H1 (cell line): ENCODE data around the gene CCDC88A. TPM values are rescaled to one million over a fixed set of nuclear protein-coding genes. Genes with fewer than 3 reads are reported as not detected.

Source experiments
- CTCF ChIA-PET: fragments of 300-600 bp; sonication (Branson Sonifier 250); formaldehyde crosslinking; loops from one replicate; lab custom pipeline; 2021; ENCODE audit not compliant: partially characterized antibody; lab: Charles Lee
- POLR2A ChIA-PET: fragments of 300-600 bp; sonication (Branson Sonifier 250); formaldehyde crosslinking; loops from one replicate; lab custom pipeline; 2021; ENCODE audit warnings: inconsistent platforms; ENCODE audit not compliant: partially characterized antibody; lab: Charles Lee
- DNase-seq, 2 experiments: peaks; one replicate each; pipeline versions ENCODE4 v3.0.0 to v3.0.0-alpha.2; 2010 to 2022; ENCODE audit warnings: low spot score in 2 of 2, low read depth in 1 of 2, mixed read lengths in 1 of 2
- FAIRE-seq: peaks from 2 replicates; lab custom pipeline; 2011; peaks lifted over from hg19 to GRCh38; lab: Jason Lieb, UNC
- H2AFZ ChIP-seq: 2 replicates; pipeline ENCODE4 v1.8.1; 2012; ENCODE audit warnings: low read length, inconsistent platforms
- H2AK5ac ChIP-seq: 2 replicates; pipeline ENCODE4 v1.6.1; 2013; ENCODE audit warnings: low read depth, low read length
- H2BK120ac ChIP-seq: replicated peaks from 2 replicates; pipeline ENCODE3; 2013; ENCODE audit warnings: low read depth, low read length, inconsistent platforms
- H2BK12ac ChIP-seq: 2 replicates; pipeline ENCODE4 v1.6.1; 2013; ENCODE audit warnings: low read depth, low read length
- H2BK15ac ChIP-seq: 2 replicates; pipeline ENCODE4 v1.6.1; 2013; ENCODE audit warnings: low read length
- H2BK20ac ChIP-seq: 2 replicates; pipeline ENCODE4 v1.6.1; 2013; ENCODE audit warnings: low read length
- H2BK5ac ChIP-seq: 2 replicates; pipeline ENCODE4 v1.6.1; 2013; ENCODE audit warnings: low read depth, low read length
- H3K14ac ChIP-seq: 2 replicates; pipeline ENCODE4 v1.6.1; 2013; ENCODE audit warnings: inconsistent platforms; ENCODE audit not compliant: insufficient read length
- H3K18ac ChIP-seq: 2 replicates; pipeline ENCODE4 v1.6.1; 2013; ENCODE audit warnings: low read length; ENCODE audit errors: extremely low read depth
- H3K23ac ChIP-seq: 2 replicates; pipeline ENCODE4 v1.6.1; 2013; ENCODE audit warnings: inconsistent platforms; ENCODE audit not compliant: insufficient read length
- H3K23me2 ChIP-seq: 2 replicates; pipeline ENCODE4 v1.6.1; 2013; ENCODE audit warnings: low read depth, low read length
- H3K27ac ChIP-seq: 2 replicates; pipeline ENCODE4 v1.6.1; 2011; ENCODE audit warnings: low read depth, low read length, inconsistent platforms
- H3K27me3 ChIP-seq, 4 experiments: replicated peaks in 1 of 4; 1 replicate in 1 of 4; 2 replicates in 3 of 4; pipeline versions ENCODE4 v1.6.1 to v1.8.1; 2011 to 2013; ENCODE audit warnings: low read length in 3 of 4, mild to moderate bottlenecking in 3 of 4, inconsistent platforms in 2 of 4, mixed read lengths in 2 of 4, moderate library complexity in 1 of 4; ENCODE audit not compliant: control insufficient read depth in 3 of 4, insufficient read depth in 3 of 4; ENCODE audit errors: extremely low read depth in 1 of 4
- H3K36me3 ChIP-seq, 4 experiments: 2 replicates each; pipeline versions ENCODE4 v1.6.1 to v1.8.1; 2011 to 2013; ENCODE audit warnings: mild to moderate bottlenecking in 4 of 4, low read length in 3 of 4, moderate library complexity in 2 of 4, control low read depth in 1 of 4, inconsistent platforms in 1 of 4; ENCODE audit not compliant: insufficient read depth in 4 of 4, control insufficient read depth in 2 of 4
- H3K4ac ChIP-seq: replicated peaks from 2 replicates; pipeline ENCODE3; 2013; ENCODE audit warnings: low read length, low read depth, mixed read lengths, inconsistent platforms; ENCODE audit not compliant: insufficient read length
- H3K4me1 ChIP-seq, 4 experiments: replicated peaks in 1 of 4; 1 replicate in 1 of 4; 2 replicates in 3 of 4; pipeline versions ENCODE4 v1.6.1 to v1.8.1; 2011 to 2013; ENCODE audit warnings: low read length in 3 of 4, inconsistent platforms in 2 of 4, mixed read lengths in 1 of 4; ENCODE audit not compliant: insufficient read depth in 4 of 4, control insufficient read depth in 3 of 4
- H3K4me2 ChIP-seq, 2 experiments: 2 replicates each; pipeline versions ENCODE4 v1.6.1 to v1.8.1; 2011 to 2013; ENCODE audit warnings: low read depth in 2 of 2, low read length in 2 of 2, control low read depth in 1 of 2, inconsistent platforms in 1 of 2, mild to moderate bottlenecking in 1 of 2; ENCODE audit not compliant: insufficient read depth in 1 of 2
- H3K4me3 ChIP-seq, 4 experiments: fragments of 200-600, 300-600 bp in 1 of 4; sonication (generic), shearing (Covaris generic), sonication (Bioruptor Twin) in 1 of 4; 2 replicates each; pipeline versions ENCODE4 v1.5.1 to v1.8.1; 2011 to 2016; ENCODE audit warnings: low read length in 4 of 4, low read depth in 3 of 4, control low read depth in 2 of 4, inconsistent platforms in 2 of 4, mild to moderate bottlenecking in 2 of 4, mixed read lengths in 1 of 4, moderate library complexity in 1 of 4; ENCODE audit not compliant: insufficient read depth in 2 of 4; ENCODE audit errors: extremely low read depth in 1 of 4
- H3K56ac ChIP-seq: replicated peaks from 2 replicates; pipeline ENCODE3; 2013; ENCODE audit warnings: low read depth, mild to moderate bottlenecking, mixed read lengths, low read length, inconsistent platforms; ENCODE audit not compliant: insufficient read length
- H3K79me1 ChIP-seq: 2 replicates; pipeline ENCODE4 v1.6.1; 2013; ENCODE audit warnings: low read depth, low read length, control low read depth
- H3K79me2 ChIP-seq, 2 experiments: 2 replicates each; pipeline versions ENCODE4 v1.6.1 to v1.8.1; 2012 to 2013; ENCODE audit warnings: low read length in 2 of 2, mild to moderate bottlenecking in 2 of 2, inconsistent platforms in 1 of 2; ENCODE audit not compliant: insufficient read depth in 2 of 2, control insufficient read depth in 1 of 2
- H3K9ac ChIP-seq, 4 experiments: replicated peaks in 1 of 4; 1 replicate in 1 of 4; 2 replicates in 3 of 4; pipeline versions ENCODE4 v1.6.1 to v1.8.1; 2011 to 2013; ENCODE audit warnings: low read depth in 3 of 4, low read length in 3 of 4, control low read depth in 2 of 4, mild to moderate bottlenecking in 2 of 4, moderate library complexity in 2 of 4, inconsistent platforms in 1 of 4; ENCODE audit errors: extremely low read depth in 1 of 4
- H3K9me3 ChIP-seq, 2 experiments: 2 replicates each; pipeline versions ENCODE4 v1.6.1 to v1.8.1; 2012 to 2013; ENCODE audit warnings: mild to moderate bottlenecking in 2 of 2, moderate library complexity in 2 of 2, control low read depth in 1 of 2, inconsistent platforms in 1 of 2, low read depth in 1 of 2, low read length in 1 of 2, mixed read lengths in 1 of 2; ENCODE audit not compliant: insufficient read depth in 2 of 2
- H4K20me1 ChIP-seq, 2 experiments: replicated peaks in 1 of 2; 2 replicates each; pipeline versions ENCODE3 to v1.8.1; 2011 to 2013; ENCODE audit warnings: inconsistent platforms in 2 of 2, low read length in 2 of 2, mild to moderate bottlenecking in 1 of 2; ENCODE audit not compliant: insufficient read depth in 2 of 2, control insufficient read depth in 1 of 2
- H4K5ac ChIP-seq: 2 replicates; pipeline ENCODE4 v1.6.1; 2013; ENCODE audit warnings: low read length, low read depth, mixed read lengths, inconsistent platforms; ENCODE audit not compliant: insufficient read length
- H4K8ac ChIP-seq: 2 replicates; pipeline ENCODE4 v1.8.0; 2013; ENCODE audit warnings: mild to moderate bottlenecking, moderate library complexity, low read length, inconsistent platforms; ENCODE audit not compliant: insufficient read depth; ENCODE audit errors: extremely low read depth
- H4K91ac ChIP-seq: replicated peaks from 2 replicates; pipeline ENCODE3; 2013; ENCODE audit warnings: low read length, mixed read lengths, inconsistent platforms; ENCODE audit not compliant: insufficient read length
- BACH1 ChIP-seq: IDR thresholded peaks from 2 replicates; pipeline ENCODE4 v1.6.1; 2012; ENCODE audit warnings: low read length, improper control_type of control experiment
- KDM1A ChIP-seq: fragments of 200-600, 300-600 bp; sonication (generic); IDR thresholded peaks from 2 replicates; pipeline ENCODE4 v1.7.1; 2016; ENCODE audit warnings: mild to moderate bottlenecking, low read length, borderline replicate concordance
- POLR2AphosphoS5 ChIP-seq: IDR thresholded peaks from 2 replicates; pipeline ENCODE4 v1.6.1; 2011; ENCODE audit warnings: low read depth, low read length
- WGBS, 2 experiments: shearing (Covaris generic) in 1 of 2; methylation state at CpG; one replicate each; pipeline versions ENCODE4 v1.1.6 to v1.1.7; 2013 to 2015; ENCODE audit warnings: low lambda C conversion rate in 2 of 2, mixed read lengths in 2 of 2, inconsistent platforms in 1 of 2, low coverage in 1 of 2, missing lambda C conversion rate in 1 of 2; ENCODE audit not compliant: insufficient replicate concordance in 2 of 2, insufficient coverage in 1 of 2, insufficient read length in 1 of 2; ENCODE audit errors: extremely low coverage in 1 of 2, missing lambda C conversion rate in 1 of 2; 5-methylcytosine and 5-hydroxymethylcytosine counted together
- polyA plus RNA-seq, 7 experiments: library from polyadenylated mRNA; depleted of rRNA in 3 of 7; stranded (reverse) in 5 of 7; unstranded in 2 of 7; fragments of >200 nt in 5 of 7; fragments of 200-250 nt in 2 of 7; gene quantifications; 1 replicate in 5 of 7; 2 replicates in 1 of 7; 4 replicates in 1 of 7; pipeline versions ENCODE4 v1.2.1 to v1.2.3, GENCODE V29; 2011 to 2013; ENCODE audit warnings: missing spikeins in 2 of 7, mixed read lengths in 2 of 7
- total RNA-seq: library from RNA; stranded (reverse); fragmentation: NEBNext Ultra II Directional; extraction: Animal tissue kit (Norgen Biotek cat#: 25700); gene quantifications from 2 replicates; pipeline ENCODE4 v1.2.1, GENCODE V29; 2021

Gene CCDC88A
- total and polyA plus RNA-seq, 2 of the 8 experiments (the other 6 are each of a cell fraction or from before 2014, with no cell fraction given), result 27.0 to 98.0 TPM

DNA sequence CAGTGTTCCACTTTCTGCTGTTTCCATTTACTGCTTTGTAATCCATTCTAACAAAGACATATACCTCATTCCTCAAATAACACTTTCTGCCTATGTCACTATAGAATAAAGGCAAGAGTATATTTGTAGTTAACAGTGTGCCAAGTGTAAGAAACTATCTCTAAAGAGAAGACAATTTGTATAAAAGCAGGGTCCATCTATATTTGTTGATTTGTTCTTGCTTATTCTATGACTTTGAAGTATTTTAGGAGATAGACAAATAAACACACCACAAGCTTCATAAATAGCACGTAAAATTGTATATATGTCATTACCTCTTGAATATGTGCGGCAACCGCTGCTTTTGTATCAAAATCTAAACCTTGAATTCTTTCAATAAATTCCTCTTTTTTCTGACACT lies 56.0 kb downstream of the CCDC88A start:
- no peak overlapping the region for H2BK120ac ChIP-seq
- no peak for TF ChIP-seq KDM1A
- TF ChIP-seq BACH1, result no peak
- TF ChIP-seq POLR2AphosphoS5, result no peak
- TF ChIP-seq, all 59 proteins: peak for 0
- Histone ChIP-seq H4K8ac (no peak overlapping the region), H3K14ac (no peak overlapping the region), H3K4me2 (no peak overlapping the region), H2BK15ac (no peak overlapping the region), H3K27me3 (no peaks in the 10 kb centered on the region), H3K9ac (no peak overlapping the region), H2AFZ (no peak overlapping the region), H2AK5ac (no peak overlapping the region), H4K5ac (no peak overlapping the region), H3K79me2 (no peaks in the 10 kb centered on the region), H3K79me1 (no peaks in the 10 kb centered on the region), H3K9me3 (no peaks in the 10 kb centered on the region), H3K27ac (no peak overlapping the region), H4K91ac (no peak overlapping the region), H4K20me1 (no peaks in the 10 kb centered on the region), H3K36me3 (peaks cover 0 to 10% (median 0%) of the 10 kb centered on the region in 4 experiments; a peak in 1 of 8 replicates), H3K4me3 (no peak overlapping the region), H3K23me2 (no peaks in the 10 kb centered on the region), H3K56ac (no peak overlapping the region), H3K4me1 (no peaks in the 10 kb centered on the region), H3K23ac (no peak overlapping the region), H3K18ac (no peak overlapping the region), H2BK5ac (no peak overlapping the region), H3K4ac (no peak overlapping the region), H2BK12ac (no peak overlapping the region), H2BK20ac (no peak overlapping the region)
- ChIA-PET POLR2A (no interaction called here), CTCF (no interaction called here)
- no peak for FAIRE-seq
- DNase-seq, result no peak
- WGBS, 2 experiments, result 96% methylated on average over 3 of the region's 3 CpGs; no CpG with 5 or more reads in 1 of the 2 experiments
